Spinal cord (tissue), 10 donors: ENCODE results near the gene GSK3B. TPM values are rescaled to one million over a fixed set of nuclear protein-coding genes. Genes with fewer than 3 reads are reported as not detected.
"Not testable (repeated sequence)": the region's sequence is repeated elsewhere in the genome, so short reads cannot be mapped to it uniquely, and the experiment has no call there.

Experiments
- DNase-seq, 6 donors: peaks; one replicate each; pipeline versions ENCODE4 v3.0.0 to v3.0.0-alpha.2; 2013 to 2015; ENCODE audit warnings: low spot score in 6 of 6, low read depth in 4 of 6
- H3K27ac ChIP-seq: one replicate; pipeline ENCODE4 v1.5.1; 2013; ENCODE audit warnings: low read depth, low read length, control low read depth
- H3K27me3 ChIP-seq: one replicate; pipeline ENCODE4 v1.6.1; 2013; ENCODE audit warnings: low read length; ENCODE audit not compliant: control insufficient read depth, insufficient read depth
- H3K36me3 ChIP-seq: one replicate; pipeline ENCODE4 v1.6.1; 2013; ENCODE audit warnings: low read length; ENCODE audit not compliant: control insufficient read depth, insufficient read depth
- H3K4me1 ChIP-seq: one replicate; pipeline ENCODE4 v1.6.1; 2013; ENCODE audit warnings: low read length; ENCODE audit not compliant: control insufficient read depth, insufficient read depth
- H3K4me3 ChIP-seq: one replicate; pipeline ENCODE4 v1.5.1; 2013; ENCODE audit warnings: low read depth, low read length, control low read depth
- H3K9me3 ChIP-seq: one replicate; pipeline ENCODE4 v1.6.1; 2013; ENCODE audit warnings: low read length; ENCODE audit not compliant: control insufficient read depth, insufficient read depth
- WGBS: methylation state at CpG from one replicate; pipeline ENCODE4 v1.1.5; 2013; ENCODE audit warnings: missing lambda C conversion rate; ENCODE audit not compliant: insufficient coverage; 5-methylcytosine and 5-hydroxymethylcytosine counted together
- polyA plus RNA-seq, 2 donors: library from polyadenylated mRNA; unstranded; fragments of 120-200 nt; gene quantifications; one replicate each; pipeline ENCODE4 v1.2.1, GENCODE V29; 2013; ENCODE audit not compliant: insufficient read length in 2 of 2
- total RNA-seq, 2 donors: library from RNA; depleted of rRNA in 1 of 2; stranded (reverse); fragments of 120-200 nt in 1 of 2; fragments of >200 nt in 1 of 2; gene quantifications; one replicate each; pipeline versions ENCODE4 v1.2.3 to v1.2.4, GENCODE V29; 2013 to 2014
- donor health status: healthy.

Gene GSK3B
- total and polyA plus RNA-seq, 4 donors, result 53.3 to 113 (median 73.1) TPM

GRCh38 chr3:119901148-119901547 is 193.1 kb downstream of the GSK3B start:
- no peaks in the 10 kb centered on the region for H3K4me1 ChIP-seq
- peaks cover 2% of the 10 kb centered on the region for H3K36me3 ChIP-seq
- no peak overlapping the region for H3K4me3 ChIP-seq
- no peak for DNase-seq
- no peaks in the 10 kb centered on the region for H3K27me3 ChIP-seq
- WGBS, result no CpG with 5 or more reads among the region's 1 CpG
- H3K9me3 ChIP-seq, result no peaks in the 10 kb centered on the region
- no peak overlapping the region for H3K27ac ChIP-seq

GRCh38 chr3:119899192-119899511 is 195.1 kb downstream of the GSK3B start:
- Histone ChIP-seq H3K4me3 (no peak overlapping the region), H3K27me3 (no peaks in the 10 kb centered on the region), H3K27ac (no peak overlapping the region), H3K4me1 (no peaks in the 10 kb centered on the region), H3K36me3 (peaks cover 2% of the 10 kb centered on the region), H3K9me3 (no peaks in the 10 kb centered on the region)
- DNase-seq, result no peak

DNA sequence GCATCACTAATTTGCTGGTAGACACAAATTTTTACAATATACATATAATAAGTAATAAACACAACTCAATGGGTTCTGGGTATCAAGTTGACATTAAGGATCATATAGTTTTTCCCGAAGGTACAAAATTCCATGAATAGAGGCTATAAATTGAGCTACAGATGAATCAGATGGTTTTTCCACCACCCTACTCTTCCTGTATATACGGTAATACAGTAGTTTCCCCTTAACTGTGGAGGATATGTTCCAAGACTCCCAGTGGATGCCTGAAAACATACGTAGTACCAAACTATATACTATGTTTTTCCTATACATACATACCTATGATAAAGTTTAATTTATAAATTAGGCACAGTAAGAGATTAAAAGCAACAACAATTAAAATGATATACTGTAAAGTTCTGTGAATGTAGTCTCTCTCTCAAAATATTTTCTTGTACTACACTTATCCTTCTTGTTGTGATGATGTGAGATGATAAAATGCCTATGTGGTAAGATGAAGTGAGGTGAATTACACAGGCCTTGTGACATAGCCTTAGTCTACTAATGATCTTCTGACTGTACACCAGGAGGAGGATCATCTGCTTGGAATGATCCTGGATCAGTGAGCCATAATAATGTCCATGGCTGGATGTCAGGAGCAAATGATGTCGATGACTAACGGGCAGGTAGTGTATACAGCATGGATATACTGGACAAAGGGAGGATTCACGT is 195.6 kb downstream of the GSK3B start:
- Histone ChIP-seq H3K9me3 (no peaks in the 10 kb centered on the region), H3K27me3 (no peaks in the 10 kb centered on the region), H3K27ac (no peak overlapping the region), H3K36me3 (peaks cover 2% of the 10 kb centered on the region), H3K4me3 (no peak overlapping the region), H3K4me1 (no peaks in the 10 kb centered on the region)
- DNase-seq, result no peak
- WGBS, result 100% methylated on average over 2 of the region's 6 CpGs

DNA sequence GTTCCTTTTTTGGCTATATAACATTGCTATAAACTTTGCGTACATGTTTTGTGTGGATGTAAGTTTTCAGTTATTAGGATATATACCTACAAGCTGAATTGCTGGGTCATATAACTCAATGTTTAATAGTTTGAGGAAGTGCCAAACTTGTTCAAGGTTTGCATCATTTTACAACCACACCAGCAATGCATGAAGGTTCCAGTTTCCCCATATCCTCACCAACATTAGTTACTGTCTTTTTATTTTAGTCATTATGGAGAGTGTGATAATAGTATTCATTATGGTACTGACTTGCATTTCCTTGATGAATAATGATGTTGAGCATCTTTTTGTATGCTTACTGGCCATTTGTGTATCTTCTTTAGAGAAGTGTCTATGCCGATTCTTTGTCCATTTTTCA is 200.1 kb downstream of the GSK3B start:
- no CpG with 5 or more reads among the region's 2 CpGs for WGBS
- Histone ChIP-seq H3K27ac (no peak overlapping the region), H3K36me3 (no peaks in the 10 kb centered on the region), H3K27me3 (no peaks in the 10 kb centered on the region), H3K4me1 (no peaks in the 10 kb centered on the region), H3K9me3 (no peaks in the 10 kb centered on the region), H3K4me3 (no peak overlapping the region)
- no peak for DNase-seq

GRCh38 chr3:119893769-119894168 is 200.5 kb downstream of the GSK3B start:
- no peaks in the 10 kb centered on the region for H3K4me1 ChIP-seq
- DNase-seq, result no peak
- H3K9me3 ChIP-seq, result no peaks in the 10 kb centered on the region
- H3K36me3 ChIP-seq, result no peaks in the 10 kb centered on the region
- no peaks in the 10 kb centered on the region for H3K27me3 ChIP-seq
- H3K27ac ChIP-seq, result no peak overlapping the region
- WGBS, result no CpG with 5 or more reads among the region's 1 CpG
- no peak overlapping the region for H3K4me3 ChIP-seq

DNA sequence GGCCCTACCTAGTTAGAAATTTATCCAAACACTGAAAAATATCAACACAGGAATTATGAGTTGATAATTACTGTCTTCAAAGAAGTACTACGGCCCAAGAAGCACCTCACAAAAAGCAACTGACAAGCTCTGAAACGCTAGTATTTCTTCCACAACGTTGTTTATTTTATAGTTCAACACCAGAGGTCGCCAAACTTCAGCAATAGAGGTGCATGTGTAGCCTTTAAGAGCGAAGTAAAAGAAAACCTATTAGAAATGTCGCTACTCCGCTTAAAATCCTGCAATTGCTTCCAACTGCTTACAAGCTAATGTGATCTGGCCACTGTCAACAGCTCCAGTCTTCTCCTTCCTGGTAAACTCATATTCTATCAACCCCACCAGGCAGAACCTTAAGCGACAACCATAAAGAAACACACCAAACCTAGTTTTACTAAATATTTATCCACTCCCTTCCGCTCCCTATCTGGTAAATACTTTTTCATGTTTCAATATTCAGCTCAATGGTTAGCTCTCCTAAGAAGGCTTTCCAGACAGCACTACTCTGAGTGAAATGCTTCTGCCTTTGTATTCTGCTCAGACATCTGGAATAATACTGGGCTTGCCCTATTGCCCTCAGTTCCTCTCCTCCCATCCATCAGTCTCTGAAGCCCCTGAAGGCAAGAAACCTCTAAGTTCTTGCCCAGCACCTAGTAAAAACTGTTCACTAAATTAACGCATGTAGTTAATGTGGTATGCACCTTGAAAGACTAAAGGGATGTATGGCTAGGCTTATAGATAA is 202.1 kb downstream of the GSK3B start:
- Histone ChIP-seq H3K4me3 (no peak overlapping the region), H3K27ac (no peak overlapping the region), H3K36me3 (no peaks in the 10 kb centered on the region), H3K4me1 (no peaks in the 10 kb centered on the region), H3K9me3 (no peaks in the 10 kb centered on the region), H3K27me3 (no peaks in the 10 kb centered on the region)
- WGBS, result 24% methylated on average over 6 of the region's 10 CpGs
- DNase-seq, result peak; percentile 66 to 97 (median 77)

DNA sequence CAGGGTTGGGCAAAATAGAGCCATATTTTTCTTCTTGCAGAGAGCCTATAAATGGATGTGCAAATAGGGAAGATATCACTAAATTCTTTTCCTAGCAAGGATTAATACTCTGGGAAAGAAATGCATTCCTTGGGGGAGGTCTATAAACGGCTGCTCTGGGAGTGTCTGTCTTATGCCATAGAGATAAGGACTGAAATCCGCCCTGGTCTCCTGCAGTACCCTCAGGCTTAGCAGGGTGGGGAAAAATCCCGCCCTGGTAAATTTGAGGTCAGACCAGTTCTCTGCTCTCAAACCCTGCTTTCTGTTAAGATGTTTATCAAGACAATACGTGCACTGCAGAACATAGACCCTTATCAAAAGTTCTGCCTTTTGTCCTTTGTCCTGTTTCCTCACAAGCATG is 205.6 kb downstream of the GSK3B start:
- H3K9me3 ChIP-seq, H3K4me1 ChIP-seq, H3K27ac ChIP-seq, H3K36me3 ChIP-seq, H3K27me3 ChIP-seq, DNase-seq, H3K4me3 ChIP-seq: not testable (repeated sequence)
- 98% methylated on average over 4 of the region's 4 CpGs for WGBS

- Histone ChIP-seq H3K4me3 (no peak overlapping the region), H3K4me1 (no peaks in the 10 kb centered on the region), H3K27me3 (no peaks in the 10 kb centered on the region), H3K9me3 (no peaks in the 10 kb centered on the region), H3K27ac (no peak overlapping the region), H3K36me3 (no peaks in the 10 kb centered on the region)
- WGBS, result no CpG with 5 or more reads among the region's 3 CpGs
- DNase-seq, result no peak
These were observed 208.3 kb downstream of the GSK3B start for GRCh38 chr3:119885746-119886530.

DNA sequence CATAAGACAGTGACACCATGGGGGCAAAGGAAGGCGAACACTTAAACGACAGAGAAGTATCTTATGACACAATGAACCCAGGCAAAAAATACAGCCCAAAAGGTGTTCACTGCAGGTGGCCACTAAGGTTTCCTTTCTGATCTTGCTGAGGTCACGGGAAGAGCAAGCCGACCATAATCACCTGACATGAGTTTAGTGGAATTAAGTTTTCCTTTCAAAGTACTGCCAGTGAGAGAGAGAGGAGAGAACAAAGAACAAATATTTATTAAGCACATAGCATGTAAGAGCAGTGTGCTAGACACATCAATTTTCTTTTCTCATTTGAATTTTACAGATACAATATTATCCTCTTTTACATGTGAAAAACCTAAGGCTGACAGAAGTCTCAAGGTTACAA is 210.1 kb downstream of the GSK3B start:
- Histone ChIP-seq H3K4me3 (no peak overlapping the region), H3K27ac (no peak overlapping the region), H3K27me3 (no peaks in the 10 kb centered on the region), H3K9me3 (no peaks in the 10 kb centered on the region), H3K36me3 (no peaks in the 10 kb centered on the region), H3K4me1 (no peaks in the 10 kb centered on the region)
- DNase-seq, result no peak
- WGBS, result 92% methylated on average over 2 of the region's 4 CpGs
